ENCODE data around the gene FMN2. TPM values are rescaled to one million over a fixed set of nuclear protein-coding genes. Genes with fewer than 3 reads are reported as not detected.

The FMN2 gene
- total RNA-seq, 1 donor from 2014 or later, result not detected

- no peak overlapping the region for H3K4me3 ChIP-seq
- H3K4me1 ChIP-seq, result no peaks in the 10 kb centered on the region
- no peak for TF ChIP-seq CTCF (IDR thresholded peaks at IDR 0.05; ENCODE audit: borderline replicate concordance)
- no peak for DNase-seq
- H3K9me3 ChIP-seq (replicated peaks), result peaks cover 11% of the 10 kb centered on the region
- intact Hi-C loops (cut with micrococcal nuclease), result no loop called here
- no peak overlapping the region for H3K27ac ChIP-seq (replicated peaks)
- H3K27me3 ChIP-seq (ENCODE audit: low read depth), result no peaks in the 10 kb centered on the region
- H3K36me3 ChIP-seq, result no peaks in the 10 kb centered on the region
Observed at GRCh38 chr1:240207073-240207709, 115.5 kb downstream of the FMN2 start.

- Histone ChIP-seq H3K9me3 (replicated peaks) (no peaks in the 10 kb centered on the region), H3K4me1 (no peaks in the 10 kb centered on the region), H3K4me3 (no peak overlapping the region), H3K27ac (replicated peaks) (no peak overlapping the region), H3K27me3 (ENCODE audit: low read depth) (no peaks in the 10 kb centered on the region), H3K36me3 (no peaks in the 10 kb centered on the region)
- DNase-seq, result no peak
- no peak for TF ChIP-seq CTCF (IDR thresholded peaks at IDR 0.05; ENCODE audit: borderline replicate concordance)
- intact Hi-C loops (cut with micrococcal nuclease), result no loop called here
Observed at GRCh38 chr1:240210026-240210425, 118.3 kb downstream of the FMN2 start.

GRCh38 chr1:240212556-240212955 lies 120.9 kb downstream of the FMN2 start:
- no peak for TF ChIP-seq CTCF (IDR thresholded peaks at IDR 0.05; ENCODE audit: borderline replicate concordance)
- H3K36me3 ChIP-seq, result no peaks in the 10 kb centered on the region
- no peak overlapping the region for H3K4me3 ChIP-seq
- intact Hi-C loops (cut with micrococcal nuclease), result no loop called here
- H3K27ac ChIP-seq (replicated peaks), result no peak overlapping the region
- H3K9me3 ChIP-seq (replicated peaks), result no peaks in the 10 kb centered on the region
- H3K27me3 ChIP-seq (ENCODE audit: low read depth), result no peaks in the 10 kb centered on the region
- H3K4me1 ChIP-seq, result no peaks in the 10 kb centered on the region
- no peak for DNase-seq

- intact Hi-C loops (cut with micrococcal nuclease), result no loop called here
- no peak for TF ChIP-seq CTCF (IDR thresholded peaks at IDR 0.05; ENCODE audit: borderline replicate concordance)
- no peak overlapping the region for H3K4me3 ChIP-seq
- no peaks in the 10 kb centered on the region for H3K36me3 ChIP-seq
- peaks cover 14% of the 10 kb centered on the region for H3K9me3 ChIP-seq (replicated peaks)
- H3K27me3 ChIP-seq (ENCODE audit: low read depth), result no peaks in the 10 kb centered on the region
- H3K27ac ChIP-seq (replicated peaks), result no peak overlapping the region
- no peaks in the 10 kb centered on the region for H3K4me1 ChIP-seq
- DNase-seq, result no peak
Observed at GRCh38 chr1:240217403-240217802, 125.7 kb downstream of the FMN2 start.

- TF ChIP-seq CTCF (IDR thresholded peaks at IDR 0.05; ENCODE audit: borderline replicate concordance), result no peak
- intact Hi-C loops (cut with micrococcal nuclease), result no loop called here
- H3K27me3 ChIP-seq (ENCODE audit: low read depth), result no peaks in the 10 kb centered on the region
- DNase-seq, result no peak
- H3K9me3 ChIP-seq (replicated peaks), result peaks cover 19% of the 10 kb centered on the region
- H3K36me3 ChIP-seq, result no peaks in the 10 kb centered on the region
- H3K4me1 ChIP-seq, result no peaks in the 10 kb centered on the region
- H3K4me3 ChIP-seq, result no peak overlapping the region
- no peak overlapping the region for H3K27ac ChIP-seq (replicated peaks)
Observed at GRCh38 chr1:240219104-240219503, 127.4 kb downstream of the FMN2 start.
